G401.6 (cell line): ENCODE data around the gene SLC25A10.
A peak's percentile ranks its signal among the peaks of the same experiment; 100 is the strongest.

Source experiments
- FAIRE-seq: peaks from 2 replicates; lab custom pipeline; 2012; peaks lifted over from hg19 to GRCh38; lab: Jason Lieb, UNC

The SLC25A10 gene, protein sequence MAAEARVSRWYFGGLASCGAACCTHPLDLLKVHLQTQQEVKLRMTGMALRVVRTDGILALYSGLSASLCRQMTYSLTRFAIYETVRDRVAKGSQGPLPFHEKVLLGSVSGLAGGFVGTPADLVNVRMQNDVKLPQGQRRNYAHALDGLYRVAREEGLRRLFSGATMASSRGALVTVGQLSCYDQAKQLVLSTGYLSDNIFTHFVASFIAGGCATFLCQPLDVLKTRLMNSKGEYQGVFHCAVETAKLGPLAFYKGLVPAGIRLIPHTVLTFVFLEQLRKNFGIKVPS

DNA sequence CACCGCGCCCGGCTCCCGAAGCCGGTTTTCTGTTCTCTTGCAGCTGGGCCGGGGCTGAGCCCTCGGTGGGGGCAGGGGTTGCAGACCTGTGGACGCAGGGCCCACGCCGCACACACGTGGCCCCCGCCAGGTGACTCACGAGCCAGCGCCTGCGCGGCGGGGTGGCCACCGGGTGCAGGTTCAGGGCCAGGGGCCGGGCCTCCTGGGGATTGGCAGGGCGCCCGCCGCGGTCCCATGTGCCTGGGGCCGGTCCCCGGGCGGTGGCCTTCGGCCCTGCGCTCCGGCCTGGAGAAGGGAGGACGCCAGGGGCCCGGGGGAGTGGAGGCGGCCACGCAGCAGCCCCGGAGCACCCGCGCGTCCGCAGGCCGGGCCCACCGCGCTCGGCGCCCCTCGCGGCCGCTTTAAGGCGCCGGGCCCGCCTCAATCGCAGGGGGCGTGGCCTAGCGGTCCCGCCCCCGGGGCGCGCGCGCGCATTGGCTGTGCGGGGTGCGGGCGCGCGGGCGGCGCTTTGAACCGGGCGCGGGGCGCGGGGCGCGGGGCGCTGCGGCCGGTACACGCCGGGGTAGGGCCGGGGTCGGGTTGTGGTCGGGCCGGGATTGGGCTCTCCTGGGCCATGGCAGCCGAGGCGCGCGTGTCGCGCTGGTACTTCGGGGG is at the start of gene SLC25A10:
SLC25A10 (plus strand) TSS at position 471 of the 654 bp plus-strand sequence; CDS start at position 614, 143 bp downstream.
- FAIRE-seq = no peak

DNA sequence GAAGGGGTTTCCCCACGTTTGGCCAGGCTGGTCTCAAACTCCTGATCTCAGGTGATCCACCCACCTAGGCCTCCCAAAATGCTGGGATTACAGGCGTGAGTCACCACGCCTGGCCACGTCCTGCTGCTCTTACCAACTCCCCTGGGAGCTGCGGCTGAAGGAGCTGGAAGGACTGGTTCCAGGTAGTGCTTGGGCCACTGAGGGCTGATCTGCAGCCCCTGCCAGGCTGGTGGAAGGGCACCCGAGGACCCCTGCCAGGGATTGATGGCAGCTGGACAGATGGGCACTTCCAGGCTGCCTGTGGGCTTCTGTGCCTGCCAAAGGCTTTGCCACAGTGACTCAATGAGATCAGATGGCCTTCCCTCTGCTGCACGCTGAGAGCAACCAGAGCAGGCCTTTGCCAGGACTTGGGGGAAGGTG is 48.0 kb upstream of the SLC25A10 start:
- no peak for FAIRE-seq

DNA sequence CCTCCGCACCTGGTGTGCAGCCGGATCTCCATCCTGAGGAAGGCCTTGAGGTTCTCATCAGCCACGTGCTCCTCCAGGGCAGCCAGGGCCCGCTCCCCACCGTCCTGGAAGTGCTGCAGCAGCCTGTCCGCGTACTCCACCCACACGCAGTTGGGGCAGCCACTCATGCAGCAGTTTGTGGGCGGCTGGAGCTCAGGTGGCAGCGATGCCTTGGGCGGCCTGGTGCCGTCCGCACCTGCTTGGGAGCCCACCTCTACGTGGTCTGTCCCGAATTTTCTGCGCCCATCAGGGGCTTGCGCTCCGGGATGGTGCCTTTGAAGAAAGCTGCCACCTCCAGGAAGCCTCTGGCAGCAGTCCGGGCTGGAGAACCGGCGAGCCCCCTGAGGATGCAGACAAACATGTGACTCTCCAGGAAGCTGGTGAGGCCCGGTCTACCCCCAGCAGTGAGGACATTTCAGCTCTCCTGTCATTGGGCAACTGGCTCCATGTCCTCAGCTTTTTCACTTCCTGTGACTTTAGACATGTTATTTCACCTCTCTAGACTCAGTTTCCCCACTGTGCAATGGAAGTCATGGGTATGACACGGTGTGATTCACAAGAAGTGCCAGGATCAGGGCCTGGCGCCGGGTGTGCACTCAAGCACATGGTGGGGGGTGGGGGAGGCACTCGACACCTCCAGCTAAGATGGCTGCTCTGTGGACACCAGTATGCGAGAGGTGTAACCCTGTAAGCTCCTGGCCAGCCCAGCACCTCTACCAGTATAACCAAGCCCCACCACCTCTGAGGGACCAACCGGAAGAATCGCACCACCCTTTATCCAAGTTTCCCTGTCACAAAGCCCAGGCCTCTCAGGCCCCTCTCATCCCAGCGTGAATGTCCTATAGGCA is 46.6 kb upstream of the SLC25A10 start:
- FAIRE-seq = no peak

DNA sequence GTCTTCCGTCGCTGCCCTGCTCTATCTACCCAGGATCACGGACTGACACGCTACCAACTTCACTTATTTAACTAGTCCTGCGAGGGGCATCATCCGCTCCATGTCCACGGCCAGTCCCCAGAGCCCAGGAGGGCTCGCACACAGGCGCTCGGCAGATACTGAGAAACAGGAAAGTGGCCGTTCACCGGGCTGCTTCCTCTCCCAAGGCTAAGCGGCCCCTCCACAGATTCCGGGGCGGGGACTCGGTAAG is 46.1 kb upstream of the SLC25A10 start:
- FAIRE-seq = no peak

DNA sequence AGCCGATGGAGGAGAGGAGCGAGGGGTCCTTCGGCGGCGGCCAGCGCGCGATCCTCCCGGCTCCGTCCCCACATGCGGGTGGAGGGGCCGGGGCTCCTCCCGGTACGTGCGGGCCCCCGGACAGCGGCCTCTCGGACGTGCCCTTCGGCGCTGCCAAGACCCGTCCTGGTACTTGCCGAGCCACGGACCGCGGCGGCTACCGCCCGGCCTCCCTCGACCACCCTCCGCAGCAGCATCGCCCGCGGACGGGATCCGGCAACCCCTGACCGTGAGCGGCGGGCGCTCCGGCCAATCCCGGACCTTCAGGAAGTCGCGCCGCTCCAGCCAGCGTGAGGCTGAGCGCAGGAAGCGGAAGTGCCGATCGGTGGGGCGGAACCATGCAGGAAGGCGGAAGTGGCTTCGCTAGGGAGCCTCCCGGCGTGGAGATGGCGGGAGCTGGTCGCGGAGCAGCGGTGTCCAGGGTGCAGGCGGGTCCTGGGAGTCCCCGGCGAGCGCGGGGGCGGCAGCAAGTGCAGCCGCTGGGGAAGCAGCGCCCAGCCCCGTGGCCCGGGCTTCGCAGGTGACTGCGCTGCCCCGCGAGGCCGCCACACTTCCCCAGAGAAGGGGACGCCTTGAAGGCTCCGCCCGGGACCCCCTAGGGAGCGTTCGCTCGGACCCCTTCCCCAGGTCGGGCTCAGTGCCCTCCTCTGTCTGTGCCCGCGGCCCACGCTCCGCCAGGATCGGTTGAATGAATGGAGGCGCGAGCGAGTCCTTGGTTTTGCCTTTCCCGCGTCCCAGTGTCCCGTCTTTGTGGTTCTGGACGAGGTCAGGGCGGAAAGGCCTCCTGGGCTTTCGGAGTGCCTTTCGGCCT is 45.5 kb upstream of the SLC25A10 start, which contains the start of the genes CCDC137 and OXLD1:
CCDC137 (plus strand) TSS at position 396 of the 850 bp plus-strand sequence; CDS start at position 426, 30 bp downstream.
OXLD1 (minus strand) TSS at position 264 of the 850 bp plus-strand sequence; CDS start at position 236, 28 bp downstream.
- peak; percentile 53 for FAIRE-seq

DNA sequence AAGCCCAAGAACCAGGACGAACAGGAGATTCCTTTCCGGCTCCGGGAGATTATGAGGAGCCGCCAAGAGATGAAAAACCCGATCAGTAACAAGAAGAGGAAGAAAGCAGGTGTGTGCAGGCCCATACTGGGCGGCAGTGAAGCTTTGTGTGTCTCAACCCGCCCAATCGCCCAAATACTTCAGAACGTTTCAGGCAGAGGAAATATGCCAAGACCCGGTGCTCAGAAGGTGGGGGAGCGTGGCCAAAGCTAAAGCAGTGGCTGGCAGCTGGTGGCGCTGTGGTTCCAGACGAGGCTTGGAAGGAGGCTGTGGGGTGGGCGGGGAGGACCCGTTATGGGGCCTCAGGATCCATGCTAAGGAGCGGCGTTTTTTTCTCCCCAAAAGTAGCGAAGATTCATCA is 44.3 kb upstream of the SLC25A10 start:
- FAIRE-seq = no peak

DNA sequence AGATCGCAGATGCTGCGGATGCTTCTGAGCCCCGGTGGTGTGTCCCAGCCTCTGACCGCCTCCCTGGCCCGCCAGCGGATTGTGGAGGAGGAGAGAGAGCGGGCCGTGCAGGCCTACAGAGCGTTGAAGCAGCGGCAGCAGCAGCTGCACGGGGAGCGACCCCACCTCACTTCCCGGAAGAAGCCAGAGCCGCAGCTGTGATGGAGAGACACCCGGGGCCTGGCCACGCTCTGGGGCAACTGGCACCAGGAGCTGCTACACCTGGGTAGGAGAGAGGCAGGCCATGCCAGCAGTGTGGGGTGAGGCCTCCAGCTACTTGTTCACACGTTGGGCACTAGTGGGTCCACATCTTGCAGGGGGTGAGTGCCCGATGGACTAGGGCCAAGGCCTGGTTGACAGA is 39.6 kb upstream of the SLC25A10 start:
- FAIRE-seq = no peak

DNA sequence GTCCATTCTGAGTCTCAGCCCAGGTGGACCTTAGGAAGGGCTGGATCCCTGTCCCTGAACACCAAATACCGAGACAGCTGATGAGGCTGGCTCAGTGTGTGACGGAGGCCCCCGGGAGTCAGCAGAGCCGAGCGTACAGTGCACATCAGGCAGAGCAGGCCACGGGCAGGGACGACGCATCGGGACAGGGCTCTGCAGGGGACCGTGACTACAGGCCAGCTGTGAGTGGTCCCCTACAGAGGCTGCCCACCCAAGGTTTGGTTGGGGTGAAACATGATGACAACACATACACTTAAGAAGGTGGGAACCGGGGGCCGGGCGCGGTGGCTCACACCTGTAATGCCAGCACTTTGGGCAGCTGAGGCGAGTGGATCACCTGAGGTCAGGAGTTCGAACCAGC is 39.1 kb upstream of the SLC25A10 start:
- FAIRE-seq = no peak

DNA sequence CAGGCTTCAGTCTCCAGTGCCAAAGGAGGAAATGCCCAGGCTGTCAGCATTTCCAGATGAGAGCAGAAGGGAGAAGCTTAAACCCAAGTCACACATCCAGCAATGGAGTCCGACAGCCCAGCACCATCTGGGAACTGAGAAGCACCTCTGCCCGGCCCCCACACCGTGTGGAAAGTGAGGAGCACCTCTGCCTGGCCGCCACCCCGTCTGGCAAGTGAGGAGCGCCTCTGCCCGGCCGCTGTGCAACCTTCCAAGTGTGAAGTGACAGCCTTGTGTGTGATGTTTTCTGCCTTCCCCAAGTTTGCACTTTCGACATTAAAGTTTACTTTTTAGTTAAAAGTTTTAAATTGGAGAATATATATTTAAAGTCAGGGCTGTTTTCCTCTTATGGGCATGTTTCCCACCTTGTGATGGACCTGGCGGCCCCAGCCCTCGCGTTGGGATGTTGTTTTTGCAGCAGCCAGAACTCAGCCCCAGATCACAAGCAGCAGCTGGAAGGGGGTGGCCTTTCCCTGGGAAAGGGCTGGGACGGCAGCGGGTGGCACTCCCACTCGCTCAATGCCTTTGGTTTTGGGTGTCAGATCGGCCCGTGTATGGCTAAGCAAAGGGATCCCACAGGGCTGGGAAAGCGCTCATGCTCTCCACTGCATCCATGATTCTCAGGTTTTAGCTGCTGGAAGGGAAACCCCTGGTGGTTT is 38.4 kb upstream of the SLC25A10 start:
- FAIRE-seq = no peak

DNA sequence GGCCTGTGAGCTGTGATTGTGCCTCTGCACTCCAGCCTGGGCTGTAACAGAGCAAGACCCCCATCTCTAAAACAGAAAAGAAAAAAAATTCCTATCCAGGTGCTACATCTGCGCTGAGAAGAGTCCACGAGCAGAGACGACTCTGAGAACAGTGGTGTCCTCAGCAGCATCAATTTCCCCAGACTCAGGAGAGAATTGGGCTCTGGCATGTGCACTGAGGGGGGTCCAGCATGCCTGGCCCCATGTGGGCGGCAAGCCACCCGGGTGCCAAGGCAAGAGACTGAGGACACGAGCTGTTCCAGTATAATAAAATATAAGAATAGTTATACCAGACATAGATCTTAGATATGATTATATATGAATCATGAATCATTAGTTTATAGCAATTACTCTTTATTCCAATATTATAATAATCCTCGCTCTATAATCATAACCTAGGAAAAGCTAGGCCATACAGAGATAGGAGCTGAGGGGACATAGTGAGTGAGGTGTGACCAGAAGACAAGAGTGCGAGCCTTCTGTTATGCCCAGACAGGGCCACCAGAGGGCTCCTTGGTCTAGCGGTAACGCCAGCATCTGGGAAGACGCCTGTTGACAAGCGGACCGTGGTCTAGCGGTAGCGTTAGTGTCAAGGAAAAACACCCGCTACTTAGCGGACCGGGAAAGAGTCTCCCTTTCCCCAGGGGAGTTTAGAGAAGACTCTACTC is 36.4 kb upstream of the SLC25A10 start:
- FAIRE-seq = peak; percentile 94

DNA sequence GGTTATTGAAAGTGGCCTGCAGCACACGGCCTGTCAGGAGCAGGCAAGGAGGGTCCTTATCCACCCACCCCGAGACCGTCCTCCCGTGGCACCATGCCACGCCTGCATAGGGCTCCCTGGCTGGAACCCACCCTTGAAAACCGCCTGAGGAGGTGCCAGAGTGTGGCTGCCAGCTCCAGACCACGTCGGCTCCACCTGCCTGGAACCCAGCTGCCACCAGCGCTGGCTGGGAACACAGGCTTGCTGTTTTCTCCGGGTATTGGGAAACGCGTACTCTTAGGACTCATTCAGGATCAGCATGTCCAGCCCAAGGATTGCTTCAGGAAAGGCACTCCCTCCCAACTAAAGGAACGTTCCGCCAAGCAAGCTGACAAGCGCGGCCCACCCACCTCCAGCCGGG is 35.2 kb upstream of the SLC25A10 start:
- no peak for FAIRE-seq

DNA sequence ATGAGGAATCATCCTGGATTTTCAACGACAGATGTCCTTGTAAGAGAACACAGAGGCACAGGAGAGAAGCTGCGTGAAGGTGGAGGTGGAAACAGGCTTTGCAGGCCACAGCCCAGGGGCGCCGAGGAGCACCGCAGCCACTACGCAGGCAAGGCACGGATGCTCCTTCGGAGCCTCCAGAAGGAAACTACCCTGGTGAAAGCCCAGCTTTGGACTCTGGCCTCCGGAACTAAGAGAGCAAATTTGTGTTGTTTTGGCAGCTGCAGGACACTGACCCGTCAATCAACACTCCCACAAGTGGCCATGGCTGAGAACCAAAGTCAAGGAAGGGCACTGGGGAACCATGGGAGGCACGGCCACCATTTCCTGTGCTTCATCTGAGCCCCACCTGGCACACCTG is 31.9 kb upstream of the SLC25A10 start:
- FAIRE-seq = no peak

DNA sequence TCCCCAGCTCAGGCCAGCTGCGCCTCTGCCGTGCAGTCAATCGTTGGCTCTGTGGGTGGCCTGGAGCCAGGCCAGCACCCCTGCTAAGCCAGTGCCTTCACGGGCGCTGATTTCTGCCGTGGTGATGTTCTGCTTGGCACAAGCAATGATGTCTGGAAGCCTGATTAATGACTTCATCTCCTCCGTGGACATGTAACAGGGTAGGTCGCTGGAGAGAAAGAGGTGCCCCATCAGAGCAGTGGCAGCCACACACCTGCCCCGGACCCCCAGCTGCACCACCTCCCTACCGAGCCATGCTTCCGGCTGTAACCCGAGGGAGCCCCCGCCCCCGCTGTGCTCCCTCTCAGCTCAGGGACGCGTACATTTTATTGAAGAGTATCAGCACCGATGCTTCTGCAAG is 30.4 kb upstream of the SLC25A10 start:
- FAIRE-seq = no peak

DNA sequence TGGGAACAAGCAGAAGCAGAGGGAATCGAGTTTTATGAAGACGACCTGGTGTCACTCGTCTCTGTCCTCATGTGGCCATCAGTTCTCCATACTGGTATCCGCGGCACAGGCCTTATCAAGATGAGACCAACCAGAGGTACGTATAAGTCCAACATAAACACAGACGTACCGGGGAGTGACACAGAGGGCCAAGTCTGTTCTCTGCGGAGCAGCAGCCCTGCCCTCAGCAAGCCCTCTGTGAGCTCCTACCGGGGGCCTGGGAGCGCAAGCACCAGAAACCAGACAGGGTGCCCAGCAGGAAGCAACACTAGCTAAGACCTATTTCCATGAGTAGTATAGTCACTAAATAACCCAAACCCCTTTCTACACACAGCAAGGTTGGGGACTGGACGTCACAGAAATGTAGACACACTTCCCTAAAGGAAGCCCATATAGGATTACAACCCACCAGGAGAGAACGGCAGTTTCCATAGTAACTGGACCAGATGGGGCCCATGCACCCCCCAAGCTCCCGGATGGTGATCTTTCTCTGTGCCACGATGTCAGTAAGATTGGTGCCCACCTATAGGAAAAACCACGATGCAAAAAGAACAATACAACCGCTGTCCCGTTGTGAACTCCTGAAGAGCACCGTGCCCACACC is 29.4 kb upstream of the SLC25A10 start:
- no peak for FAIRE-seq

DNA sequence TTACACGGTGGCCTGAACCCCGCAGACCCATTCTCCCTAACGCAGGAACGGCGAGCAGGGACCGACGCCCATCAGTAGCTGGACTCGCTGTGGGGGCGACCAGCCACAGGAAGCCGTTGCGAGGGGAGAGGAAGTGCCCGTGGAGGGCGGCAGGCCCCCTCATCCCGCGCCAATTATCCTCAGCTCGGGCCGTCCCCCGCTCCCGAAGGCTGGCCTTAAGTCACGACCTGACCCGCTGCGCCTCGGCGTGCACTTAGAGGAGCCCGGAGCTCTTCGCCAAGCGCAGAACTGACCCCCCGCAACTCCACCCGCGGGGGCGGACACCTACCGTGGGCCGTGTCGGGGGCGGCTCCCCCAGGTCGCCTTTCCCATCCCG is 28.9 kb upstream of the SLC25A10 start:
- no peak for FAIRE-seq

DNA sequence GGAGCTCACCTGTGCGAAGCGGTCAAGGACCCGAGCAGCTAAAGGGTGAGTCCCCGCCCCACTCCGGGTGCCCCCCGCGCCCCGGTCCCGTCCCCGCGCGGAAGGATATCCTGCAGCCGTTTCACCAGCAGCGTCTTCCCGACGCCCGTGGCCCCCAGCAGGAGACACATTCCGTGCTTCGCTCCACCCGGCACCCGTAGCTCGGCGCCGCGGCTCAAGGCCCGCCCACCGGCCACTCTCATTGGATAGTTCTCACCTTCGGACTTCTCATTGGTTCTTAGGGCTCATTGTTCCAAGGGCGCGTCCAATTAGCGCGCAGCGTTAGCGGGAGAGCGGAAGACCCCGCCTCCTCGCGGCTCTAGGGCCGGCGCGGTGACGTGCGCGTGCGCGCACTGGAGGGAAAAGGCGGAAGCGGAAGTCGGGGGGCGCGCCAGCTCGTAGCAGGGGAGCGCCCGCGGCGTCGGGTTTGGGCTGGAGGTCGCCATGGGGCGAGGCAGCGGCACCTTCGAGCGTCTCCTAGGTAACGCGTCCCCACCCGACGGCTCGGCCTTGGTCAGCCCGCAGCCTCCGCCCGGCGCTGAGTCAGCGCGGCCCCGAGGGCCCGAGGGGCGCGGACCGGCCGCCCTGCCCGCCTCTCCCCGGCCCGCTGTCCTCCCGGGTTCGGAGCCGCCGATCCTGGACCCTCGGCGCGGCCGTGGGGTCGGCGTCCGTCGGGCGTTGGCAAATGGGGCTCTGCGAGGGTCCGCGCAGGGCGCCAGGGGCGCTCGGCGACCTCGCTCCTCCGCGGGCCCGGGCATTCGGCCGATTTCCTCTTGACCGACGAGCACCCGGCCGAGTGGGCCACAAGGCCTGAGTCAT is 28.3 kb upstream of the SLC25A10 start, which contains the start of the genes ARL16 and HGS:
ARL16 (minus strand) TSS at position 214 of the 858 bp plus-strand sequence; CDS start at position 170, 44 bp downstream.
HGS (plus strand) TSS at position 428 of the 858 bp plus-strand sequence; CDS start at position 484, 56 bp downstream.
- peak; percentile 98 for FAIRE-seq

DNA sequence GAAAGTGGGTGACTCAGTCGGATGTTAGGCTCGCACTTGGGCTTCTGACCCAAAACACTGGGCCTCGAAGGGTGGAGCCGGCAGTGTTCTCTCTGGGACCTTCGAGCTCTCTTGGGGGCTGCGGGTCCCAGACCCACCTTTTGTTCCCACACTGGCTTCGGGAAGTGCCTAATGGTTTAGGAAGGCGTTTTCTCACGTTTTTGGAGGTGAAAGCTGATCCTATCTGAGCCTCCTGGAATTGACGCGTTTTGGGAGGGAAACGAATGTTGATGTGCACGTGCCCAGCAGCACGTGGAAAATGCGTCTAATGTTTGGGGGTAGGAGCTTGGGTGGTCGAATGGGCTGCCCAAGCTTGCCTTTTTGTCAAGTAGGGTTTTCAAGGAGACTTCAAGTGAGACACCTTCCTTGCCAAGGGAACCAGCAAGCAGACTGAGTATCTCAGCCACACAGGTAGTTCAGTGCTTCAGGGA is 27.6 kb upstream of the SLC25A10 start:
- FAIRE-seq = no peak

DNA sequence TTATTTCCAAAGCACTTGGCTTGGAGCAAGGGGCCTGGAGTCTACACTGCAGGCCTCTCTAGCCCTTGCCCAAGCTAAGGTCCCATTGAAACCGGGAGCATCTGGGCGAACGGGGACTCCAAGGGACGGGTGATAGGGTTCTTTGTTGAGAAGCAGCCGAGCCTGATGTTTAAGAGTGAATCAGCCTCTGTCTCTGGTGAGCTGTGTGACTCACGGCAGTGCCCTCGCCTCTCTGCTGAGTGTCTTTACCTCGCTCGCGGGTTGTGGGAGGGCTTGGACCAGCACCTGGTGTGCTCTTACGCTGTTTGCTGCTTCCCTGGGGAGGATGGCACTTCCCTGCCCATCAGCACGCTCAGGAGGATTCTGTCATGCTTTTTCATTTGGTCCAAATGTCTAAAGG is 27.0 kb upstream of the SLC25A10 start:
- no peak for FAIRE-seq

DNA sequence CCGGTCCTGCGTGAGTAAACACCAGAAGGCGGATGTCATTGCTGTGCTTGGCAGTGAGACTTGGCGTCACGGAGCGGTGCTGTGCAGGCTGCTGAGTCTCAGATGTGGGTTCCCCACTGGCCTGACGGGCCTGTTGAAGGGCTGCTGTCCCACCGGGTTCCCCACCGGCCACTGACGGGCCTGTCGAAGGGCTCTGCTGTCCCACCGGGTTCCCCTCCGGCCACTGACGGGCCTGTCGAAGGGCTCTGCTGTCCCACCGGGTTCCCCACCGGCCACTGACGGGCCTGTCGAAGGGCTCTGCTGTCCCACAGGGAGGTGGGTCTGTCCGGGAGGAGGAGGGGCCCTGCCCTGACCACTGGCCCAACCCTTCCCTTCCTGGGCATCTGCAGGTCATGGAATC is 25.5 kb upstream of the SLC25A10 start:
- no peak for FAIRE-seq
